ENCODE data around the gene ERI2.

- TF ChIP-seq, protein P1, sequence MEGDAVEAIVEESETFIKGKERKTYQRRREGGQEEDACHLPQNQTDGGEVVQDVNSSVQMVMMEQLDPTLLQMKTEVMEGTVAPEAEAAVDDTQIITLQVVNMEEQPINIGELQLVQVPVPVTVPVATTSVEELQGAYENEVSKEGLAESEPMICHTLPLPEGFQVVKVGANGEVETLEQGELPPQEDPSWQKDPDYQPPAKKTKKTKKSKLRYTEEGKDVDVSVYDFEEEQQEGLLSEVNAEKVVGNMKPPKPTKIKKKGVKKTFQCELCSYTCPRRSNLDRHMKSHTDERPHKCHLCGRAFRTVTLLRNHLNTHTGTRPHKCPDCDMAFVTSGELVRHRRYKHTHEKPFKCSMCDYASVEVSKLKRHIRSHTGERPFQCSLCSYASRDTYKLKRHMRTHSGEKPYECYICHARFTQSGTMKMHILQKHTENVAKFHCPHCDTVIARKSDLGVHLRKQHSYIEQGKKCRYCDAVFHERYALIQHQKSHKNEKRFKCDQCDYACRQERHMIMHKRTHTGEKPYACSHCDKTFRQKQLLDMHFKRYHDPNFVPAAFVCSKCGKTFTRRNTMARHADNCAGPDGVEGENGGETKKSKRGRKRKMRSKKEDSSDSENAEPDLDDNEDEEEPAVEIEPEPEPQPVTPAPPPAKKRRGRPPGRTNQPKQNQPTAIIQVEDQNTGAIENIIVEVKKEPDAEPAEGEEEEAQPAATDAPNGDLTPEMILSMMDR (IDR thresholded peaks at IDR 0.05; ENCODE audit: low read length): no peak
- no peak for TF ChIP-seq EZH2 (optimal IDR thresholded peaks at IDR 0.05; ENCODE audit: low read depth, low read length)
- no peak for TF ChIP-seq EZH2phosphoT487 (IDR thresholded peaks at IDR 0.05; ENCODE audit: low read length)
Measured at GRCh38 chr16:20761175-20761574, 45.1 kb downstream of the ERI2 start.
